ENCODE data around the gene CREB3L2. TPM values are rescaled to one million over a fixed set of nuclear protein-coding genes. Genes with fewer than 3 reads are reported as not detected.

CREB3L2 gene
- total and polyA plus RNA-seq, 10 of the 15 experiments (the other 5 are each of a cell fraction or from before 2014, with no cell fraction given), result 6.4 to 67.1 (median 26.2) TPM

DNA sequence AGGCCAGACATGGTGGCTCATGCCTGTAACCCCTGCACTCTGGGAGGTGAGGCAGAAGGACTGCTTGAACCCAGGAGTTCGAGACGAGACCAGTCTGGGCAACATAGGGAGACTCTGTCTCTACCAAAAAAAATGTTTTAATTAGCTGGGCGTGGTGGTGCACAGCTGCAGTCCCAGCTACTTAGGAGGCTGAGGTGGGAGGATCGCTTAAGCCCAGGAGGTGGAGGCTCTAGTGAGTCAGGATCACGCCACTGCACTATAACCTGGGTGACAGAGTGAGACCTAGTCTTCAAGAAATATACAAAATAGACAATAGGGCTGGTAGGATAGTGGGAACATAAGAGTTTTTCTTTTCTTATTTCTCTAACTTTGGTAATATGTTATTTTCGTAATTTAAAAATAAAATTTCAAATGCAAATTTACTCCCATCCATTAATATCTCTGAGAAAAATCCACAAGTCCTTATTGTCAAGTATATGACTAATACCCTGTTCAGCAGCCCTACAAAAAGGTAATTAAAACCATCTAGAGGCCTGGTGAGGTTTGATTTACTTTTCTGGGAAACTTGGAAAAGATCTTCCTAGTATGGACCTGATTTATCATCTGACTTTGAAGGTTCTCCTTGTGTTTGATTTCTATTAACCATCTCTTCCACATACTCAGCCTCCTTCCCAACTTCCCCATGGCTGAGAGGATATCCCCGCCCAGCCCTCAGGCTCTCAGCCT lies 50.0 kb downstream of the CREB3L2 start:
- ATAC-seq (no peak), DNase-seq (ENCODE audit: low read depth, low spot score) (no peak), FAIRE-seq (no peak)
- ChIA-PET RAD21 (ENCODE audit: unreplicated experiment) (interaction anchor here (1.8 kb wide), 1 partner anchor 55 kb away, joined by 4 read pairs; no protein-coding TSS in a partner anchor), SMC1A (ENCODE audit: uncharacterized antibody, unreplicated experiment) (interaction anchor here (2.0 to 2.1 kb wide), 2 partner anchors 15 to 47 kb away, joined by 11 to 13 read pairs; no protein-coding TSS in a partner anchor), CTCF (interaction anchor here (1.0 to 1.5 kb wide), 2 partner anchors 11 to 33 kb away, joined by 3 to 4 read pairs; no protein-coding TSS in a partner anchor), POLR2A (interaction anchor here (1.6 kb wide), 2 partner anchors 10 to 48 kb away, joined by 3 to 5 read pairs; no protein-coding TSS in a partner anchor)
- no TSS peak for BruUV-seq (replicated peaks)
- 78% methylated on average over 7 of the region's 7 CpGs for WGBS (ENCODE audit: insufficient coverage, insufficient replicate concordance, low lambda C conversion rate, missing lambda C conversion rate)
- Histone ChIP-seq H3K4me2 (ENCODE audit: control insufficient read depth, insufficient read depth) (no peak overlapping the region), H4K20me1 (ENCODE audit: control insufficient read depth, insufficient read depth) (no peaks in the 10 kb centered on the region), H3K79me2 (ENCODE audit: control insufficient read depth, insufficient read depth, low read length) (peaks cover 67% of the 10 kb centered on the region), H3K36me3 (ENCODE audit: control insufficient read depth in 2 of 2, insufficient read depth in 2 of 2, low read length in 1 of 2) (peaks cover 3 to 28% of the 10 kb centered on the region in 2 experiments), H2AFZ (ENCODE audit: control insufficient read depth, low read depth, low read length) (no peak overlapping the region), H3K27ac (ENCODE audit: control insufficient read depth, insufficient read depth) (no peak overlapping the region), H3K4me1 (ENCODE audit: control insufficient read depth, insufficient read depth, low read length) (peaks cover 9% of the 10 kb centered on the region; the same call in 1 of the 2 replicates), H3K9me3 (replicated peaks; ENCODE audit: control insufficient read depth, insufficient read depth, low read length) (no peaks in the 10 kb centered on the region), H3K9ac (ENCODE audit: control insufficient read depth, insufficient read depth, low read length) (no peak overlapping the region), H3K4me3 (no peak overlapping the region), H3K27me3 (replicated peaks in 1 of 2; ENCODE audit: control insufficient read depth in 2 of 2, insufficient read depth in 2 of 2, low read length in 1 of 2) (no peaks in the 10 kb centered on the region)
- intact Hi-C loops (cut with micrococcal nuclease; ENCODE audit: unreplicated experiment) (no loop called here), in situ Hi-C loops (cut with MboI) (no loop called here)
- TF ChIP-seq KLF5 (IDR thresholded peaks at IDR 0.05; ENCODE audit: partially characterized antibody) (no peak), NFYB (IDR thresholded peaks at IDR 0.05; ENCODE audit: insufficient read depth, low read depth, low read length) (no peak), BMI1 (IDR thresholded peaks at IDR 0.05; ENCODE audit: borderline replicate concordance) (no peak), MEF2A (IDR thresholded peaks at IDR 0.05; ENCODE audit: insufficient read depth, low read depth, low read length) (no peak), MTA3 (IDR thresholded peaks at IDR 0.05; ENCODE audit: borderline replicate concordance, low read length) (no peak), RELA (IDR thresholded peaks at IDR 0.05; ENCODE audit: borderline replicate concordance, partially characterized antibody) (no peak), EZH2 (IDR thresholded peaks at IDR 0.05; ENCODE audit: borderline replicate concordance, control insufficient read depth, low read depth, low read length) (no peak), HDAC6 (IDR thresholded peaks at IDR 0.05; ENCODE audit: unreplicated experiment) (no peak)
- TF ChIP-seq, protein P1, sequence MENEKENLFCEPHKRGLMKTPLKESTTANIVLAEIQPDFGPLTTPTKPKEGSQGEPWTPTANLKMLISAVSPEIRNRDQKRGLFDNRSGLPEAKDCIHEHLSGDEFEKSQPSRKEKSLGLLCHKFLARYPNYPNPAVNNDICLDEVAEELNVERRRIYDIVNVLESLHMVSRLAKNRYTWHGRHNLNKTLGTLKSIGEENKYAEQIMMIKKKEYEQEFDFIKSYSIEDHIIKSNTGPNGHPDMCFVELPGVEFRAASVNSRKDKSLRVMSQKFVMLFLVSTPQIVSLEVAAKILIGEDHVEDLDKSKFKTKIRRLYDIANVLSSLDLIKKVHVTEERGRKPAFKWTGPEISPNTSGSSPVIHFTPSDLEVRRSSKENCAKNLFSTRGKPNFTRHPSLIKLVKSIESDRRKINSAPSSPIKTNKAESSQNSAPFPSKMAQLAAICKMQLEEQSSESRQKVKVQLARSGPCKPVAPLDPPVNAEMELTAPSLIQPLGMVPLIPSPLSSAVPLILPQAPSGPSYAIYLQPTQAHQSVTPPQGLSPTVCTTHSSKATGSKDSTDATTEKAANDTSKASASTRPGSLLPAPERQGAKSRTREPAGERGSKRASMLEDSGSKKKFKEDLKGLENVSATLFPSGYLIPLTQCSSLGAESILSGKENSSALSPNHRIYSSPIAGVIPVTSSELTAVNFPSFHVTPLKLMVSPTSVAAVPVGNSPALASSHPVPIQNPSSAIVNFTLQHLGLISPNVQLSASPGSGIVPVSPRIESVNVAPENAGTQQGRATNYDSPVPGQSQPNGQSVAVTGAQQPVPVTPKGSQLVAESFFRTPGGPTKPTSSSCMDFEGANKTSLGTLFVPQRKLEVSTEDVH (IDR thresholded peaks at IDR 0.05; ENCODE audit: low read depth, partially characterized antibody), result no peak
- TF ChIP-seq, protein P2, sequence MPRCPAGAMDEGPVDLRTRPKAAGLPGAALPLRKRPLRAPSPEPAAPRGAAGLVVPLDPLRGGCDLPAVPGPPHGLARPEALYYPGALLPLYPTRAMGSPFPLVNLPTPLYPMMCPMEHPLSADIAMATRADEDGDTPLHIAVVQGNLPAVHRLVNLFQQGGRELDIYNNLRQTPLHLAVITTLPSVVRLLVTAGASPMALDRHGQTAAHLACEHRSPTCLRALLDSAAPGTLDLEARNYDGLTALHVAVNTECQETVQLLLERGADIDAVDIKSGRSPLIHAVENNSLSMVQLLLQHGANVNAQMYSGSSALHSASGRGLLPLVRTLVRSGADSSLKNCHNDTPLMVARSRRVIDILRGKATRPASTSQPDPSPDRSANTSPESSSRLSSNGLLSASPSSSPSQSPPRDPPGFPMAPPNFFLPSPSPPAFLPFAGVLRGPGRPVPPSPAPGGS (IDR thresholded peaks at IDR 0.05; ENCODE audit: borderline replicate concordance, insufficient read depth, low read depth, low read length, poor library complexity, severe bottlenecking), result no peak
- TF ChIP-seq, protein P3, sequence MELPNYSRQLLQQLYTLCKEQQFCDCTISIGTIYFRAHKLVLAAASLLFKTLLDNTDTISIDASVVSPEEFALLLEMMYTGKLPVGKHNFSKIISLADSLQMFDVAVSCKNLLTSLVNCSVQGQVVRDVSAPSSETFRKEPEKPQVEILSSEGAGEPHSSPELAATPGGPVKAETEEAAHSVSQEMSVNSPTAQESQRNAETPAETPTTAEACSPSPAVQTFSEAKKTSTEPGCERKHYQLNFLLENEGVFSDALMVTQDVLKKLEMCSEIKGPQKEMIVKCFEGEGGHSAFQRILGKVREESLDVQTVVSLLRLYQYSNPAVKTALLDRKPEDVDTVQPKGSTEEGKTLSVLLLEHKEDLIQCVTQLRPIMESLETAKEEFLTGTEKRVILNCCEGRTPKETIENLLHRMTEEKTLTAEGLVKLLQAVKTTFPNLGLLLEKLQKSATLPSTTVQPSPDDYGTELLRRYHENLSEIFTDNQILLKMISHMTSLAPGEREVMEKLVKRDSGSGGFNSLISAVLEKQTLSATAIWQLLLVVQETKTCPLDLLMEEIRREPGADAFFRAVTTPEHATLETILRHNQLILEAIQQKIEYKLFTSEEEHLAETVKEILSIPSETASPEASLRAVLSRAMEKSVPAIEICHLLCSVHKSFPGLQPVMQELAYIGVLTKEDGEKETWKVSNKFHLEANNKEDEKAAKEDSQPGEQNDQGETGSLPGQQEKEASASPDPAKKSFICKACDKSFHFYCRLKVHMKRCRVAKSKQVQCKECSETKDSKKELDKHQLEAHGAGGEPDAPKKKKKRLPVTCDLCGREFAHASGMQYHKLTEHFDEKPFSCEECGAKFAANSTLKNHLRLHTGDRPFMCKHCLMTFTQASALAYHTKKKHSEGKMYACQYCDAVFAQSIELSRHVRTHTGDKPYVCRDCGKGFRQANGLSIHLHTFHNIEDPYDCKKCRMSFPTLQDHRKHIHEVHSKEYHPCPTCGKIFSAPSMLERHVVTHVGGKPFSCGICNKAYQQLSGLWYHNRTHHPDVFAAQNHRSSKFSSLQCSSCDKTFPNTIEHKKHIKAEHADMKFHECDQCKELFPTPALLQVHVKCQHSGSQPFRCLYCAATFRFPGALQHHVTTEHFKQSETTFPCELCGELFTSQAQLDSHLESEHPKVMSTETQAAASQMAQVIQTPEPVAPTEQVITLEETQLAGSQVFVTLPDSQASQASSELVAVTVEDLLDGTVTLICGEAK (IDR thresholded peaks at IDR 0.05; ENCODE audit: borderline replicate concordance), result no peak
- TF ChIP-seq, protein P4, sequence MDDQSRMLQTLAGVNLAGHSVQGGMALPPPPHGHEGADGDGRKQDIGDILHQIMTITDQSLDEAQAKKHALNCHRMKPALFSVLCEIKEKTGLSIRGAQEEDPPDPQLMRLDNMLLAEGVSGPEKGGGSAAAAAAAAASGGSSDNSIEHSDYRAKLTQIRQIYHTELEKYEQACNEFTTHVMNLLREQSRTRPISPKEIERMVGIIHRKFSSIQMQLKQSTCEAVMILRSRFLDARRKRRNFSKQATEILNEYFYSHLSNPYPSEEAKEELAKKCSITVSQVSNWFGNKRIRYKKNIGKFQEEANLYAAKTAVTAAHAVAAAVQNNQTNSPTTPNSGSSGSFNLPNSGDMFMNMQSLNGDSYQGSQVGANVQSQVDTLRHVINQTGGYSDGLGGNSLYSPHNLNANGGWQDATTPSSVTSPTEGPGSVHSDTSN (IDR thresholded peaks at IDR 0.05; ENCODE audit: insufficient replicate concordance, low read depth, low read length), result no peak

Data from GM12878 (cell line).